HG03558 (cell line): ENCODE data around the gene RFX3.

ENCODE experiments used
- ATAC-seq: cut with Tn5 transposase; IDR thresholded peaks from one replicate; pipeline ENCODE4 v1.9.1; 2021; ENCODE audit warnings: moderate number of reproducible peaks; ENCODE audit not compliant: unreplicated experiment; ENCODE audit errors: extremely low read depth

RFX3 gene

GRCh38 chr9:3479514-3480352 lies 46.1 kb downstream of the RFX3 start:
- ATAC-seq = no peak

- ATAC-seq = no peak
Observed at GRCh38 chr9:3478549-3478953, 47.2 kb downstream of the RFX3 start.

GRCh38 chr9:3477236-3477834 lies 48.5 kb downstream of the RFX3 start:
- ATAC-seq = no peak

GRCh38 chr9:3475300-3476020 lies 50.3 kb downstream of the RFX3 start:
- ATAC-seq = no peak

- no peak for ATAC-seq
Observed at GRCh38 chr9:3474821-3475220, 51.0 kb downstream of the RFX3 start.

GRCh38 chr9:3473405-3473804 lies 52.4 kb downstream of the RFX3 start:
- ATAC-seq = peak; percentile 29

- no peak for ATAC-seq
Observed at GRCh38 chr9:3471883-3472282, 53.9 kb downstream of the RFX3 start.

- ATAC-seq = no peak
Observed at GRCh38 chr9:3468421-3469205, 57.2 kb downstream of the RFX3 start.

- ATAC-seq = peak; percentile 77
Observed at GRCh38 chr9:3467593-3468219, 58.1 kb downstream of the RFX3 start.

- no peak for ATAC-seq
Observed at GRCh38 chr9:3464033-3464638, 61.7 kb downstream of the RFX3 start.

- no peak for ATAC-seq
Observed at GRCh38 chr9:3458806-3459475, 66.9 kb downstream of the RFX3 start.

- ATAC-seq = no peak
Observed at GRCh38 chr9:3457175-3457574, 68.6 kb downstream of the RFX3 start.

- no peak for ATAC-seq
Observed at GRCh38 chr9:3455717-3456116, 70.1 kb downstream of the RFX3 start.

- no peak for ATAC-seq
Observed at GRCh38 chr9:3455094-3455493, 70.7 kb downstream of the RFX3 start.

GRCh38 chr9:3451956-3452355 lies 73.8 kb downstream of the RFX3 start:
- ATAC-seq = no peak

GRCh38 chr9:3447788-3448187 lies 78.0 kb downstream of the RFX3 start:
- ATAC-seq = no peak

GRCh38 chr9:3447143-3447542 lies 78.7 kb downstream of the RFX3 start:
- ATAC-seq = no peak

- no peak for ATAC-seq
Observed at GRCh38 chr9:3446313-3446712, 79.5 kb downstream of the RFX3 start.

GRCh38 chr9:3444016-3444415 lies 81.8 kb downstream of the RFX3 start:
- no peak for ATAC-seq
